Kidney capillary endothelial cell (primary cell): Measurements from ENCODE around the gene ARL14.

Experiments used
- DNase-seq: peaks from one replicate; pipeline ENCODE4 v3.0.0-alpha.2; 2018; ENCODE audit warnings: low spot score

Gene ARL14

GRCh38 chr3:160725338-160725737, 48.4 kb downstream of the ARL14 start:
- DNase-seq: no peak
